ENCODE data around the gene SNRK.

DNA sequence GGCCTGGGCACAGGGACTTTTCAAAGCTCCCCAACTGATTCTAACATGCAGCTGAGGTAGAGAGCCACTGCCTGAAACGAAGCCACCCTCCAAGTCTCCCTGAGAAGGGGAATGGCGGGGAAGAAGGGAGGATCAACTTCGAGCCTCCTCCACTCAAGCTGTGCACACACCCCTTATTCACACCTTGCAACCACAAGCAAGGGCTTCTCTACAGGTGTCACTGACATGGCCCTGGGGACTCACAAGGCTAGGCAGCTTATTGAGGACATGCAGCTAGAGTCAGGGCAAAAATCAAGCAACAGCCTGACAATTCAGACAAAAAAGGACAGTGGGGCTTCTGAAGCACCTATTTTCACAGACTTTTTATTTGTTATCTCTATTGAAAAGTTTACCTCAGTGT, 85.2 kb downstream of the SNRK start:
- TF ChIP-seq, protein P1, sequence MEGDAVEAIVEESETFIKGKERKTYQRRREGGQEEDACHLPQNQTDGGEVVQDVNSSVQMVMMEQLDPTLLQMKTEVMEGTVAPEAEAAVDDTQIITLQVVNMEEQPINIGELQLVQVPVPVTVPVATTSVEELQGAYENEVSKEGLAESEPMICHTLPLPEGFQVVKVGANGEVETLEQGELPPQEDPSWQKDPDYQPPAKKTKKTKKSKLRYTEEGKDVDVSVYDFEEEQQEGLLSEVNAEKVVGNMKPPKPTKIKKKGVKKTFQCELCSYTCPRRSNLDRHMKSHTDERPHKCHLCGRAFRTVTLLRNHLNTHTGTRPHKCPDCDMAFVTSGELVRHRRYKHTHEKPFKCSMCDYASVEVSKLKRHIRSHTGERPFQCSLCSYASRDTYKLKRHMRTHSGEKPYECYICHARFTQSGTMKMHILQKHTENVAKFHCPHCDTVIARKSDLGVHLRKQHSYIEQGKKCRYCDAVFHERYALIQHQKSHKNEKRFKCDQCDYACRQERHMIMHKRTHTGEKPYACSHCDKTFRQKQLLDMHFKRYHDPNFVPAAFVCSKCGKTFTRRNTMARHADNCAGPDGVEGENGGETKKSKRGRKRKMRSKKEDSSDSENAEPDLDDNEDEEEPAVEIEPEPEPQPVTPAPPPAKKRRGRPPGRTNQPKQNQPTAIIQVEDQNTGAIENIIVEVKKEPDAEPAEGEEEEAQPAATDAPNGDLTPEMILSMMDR (IDR thresholded peaks at IDR 0.05) = no peak
- no peak for TF ChIP-seq POLR2A (IDR thresholded peaks at IDR 0.05)

All from heart left ventricle (tissue), 13 donors.